SK-N-SH (cell line): Measurements from ENCODE around the gene TAB2.

ENCODE experiments used
- ELF1 ChIP-seq: IDR thresholded peaks from 2 replicates; pipeline ENCODE4 v1.4.0; 2012
- FOSL2 ChIP-seq: IDR thresholded peaks from 2 replicates; pipeline ENCODE4 v1.4.0; 2012; ENCODE audit warnings: low read depth, mild to moderate bottlenecking, moderate library complexity, borderline replicate concordance
- GABPA ChIP-seq: IDR thresholded peaks from 2 replicates; pipeline ENCODE4 v1.4.0; 2012; ENCODE audit warnings: low read depth, mild to moderate bottlenecking
- POLR2AphosphoS5 ChIP-seq: IDR thresholded peaks from 2 replicates; pipeline ENCODE4 v1.6.1; 2012; ENCODE audit warnings: low read depth, low read length
- RAD21 ChIP-seq: IDR thresholded peaks from 2 replicates; pipeline ENCODE4 v1.6.1; 2012; ENCODE audit warnings: mild to moderate bottlenecking, low read length
- TF ChIP-seq, protein P1 (sequence below): IDR thresholded peaks from 2 replicates; pipeline ENCODE4 v1.4.0; 2012; ENCODE audit warnings: low read depth
- TF ChIP-seq, protein P2 (sequence below): fragments of 200-600 bp; sonication (generic); IDR thresholded peaks from 2 replicates; pipeline ENCODE4 v1.6.1; 2017; ENCODE audit warnings: antibody characterized with exemption, mild to moderate bottlenecking, moderate library complexity

DNA sequence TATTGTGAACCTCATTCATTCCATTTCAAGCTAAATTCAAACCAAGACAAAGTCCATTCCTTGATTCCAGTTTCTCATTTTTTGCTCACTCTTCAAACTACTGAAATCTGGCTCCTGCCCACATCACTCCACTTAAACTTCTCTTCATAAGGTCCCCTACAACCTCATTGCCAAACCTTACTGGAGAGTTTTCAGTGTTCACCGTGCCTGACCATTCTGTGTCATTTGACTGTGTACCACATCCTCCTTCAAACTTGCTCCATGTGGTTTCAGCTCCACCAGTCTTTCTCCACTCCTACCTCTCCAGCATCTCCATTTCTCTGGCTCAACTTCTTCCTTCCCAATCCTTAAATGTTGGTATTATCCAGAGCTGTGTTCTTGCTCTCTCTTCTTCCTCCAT, 38.5 kb upstream of the TAB2 start:
- TF ChIP-seq, protein P1, sequence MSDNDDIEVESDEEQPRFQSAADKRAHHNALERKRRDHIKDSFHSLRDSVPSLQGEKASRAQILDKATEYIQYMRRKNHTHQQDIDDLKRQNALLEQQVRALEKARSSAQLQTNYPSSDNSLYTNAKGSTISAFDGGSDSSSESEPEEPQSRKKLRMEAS: no peak
- TF ChIP-seq, protein P2, sequence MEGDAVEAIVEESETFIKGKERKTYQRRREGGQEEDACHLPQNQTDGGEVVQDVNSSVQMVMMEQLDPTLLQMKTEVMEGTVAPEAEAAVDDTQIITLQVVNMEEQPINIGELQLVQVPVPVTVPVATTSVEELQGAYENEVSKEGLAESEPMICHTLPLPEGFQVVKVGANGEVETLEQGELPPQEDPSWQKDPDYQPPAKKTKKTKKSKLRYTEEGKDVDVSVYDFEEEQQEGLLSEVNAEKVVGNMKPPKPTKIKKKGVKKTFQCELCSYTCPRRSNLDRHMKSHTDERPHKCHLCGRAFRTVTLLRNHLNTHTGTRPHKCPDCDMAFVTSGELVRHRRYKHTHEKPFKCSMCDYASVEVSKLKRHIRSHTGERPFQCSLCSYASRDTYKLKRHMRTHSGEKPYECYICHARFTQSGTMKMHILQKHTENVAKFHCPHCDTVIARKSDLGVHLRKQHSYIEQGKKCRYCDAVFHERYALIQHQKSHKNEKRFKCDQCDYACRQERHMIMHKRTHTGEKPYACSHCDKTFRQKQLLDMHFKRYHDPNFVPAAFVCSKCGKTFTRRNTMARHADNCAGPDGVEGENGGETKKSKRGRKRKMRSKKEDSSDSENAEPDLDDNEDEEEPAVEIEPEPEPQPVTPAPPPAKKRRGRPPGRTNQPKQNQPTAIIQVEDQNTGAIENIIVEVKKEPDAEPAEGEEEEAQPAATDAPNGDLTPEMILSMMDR: no peak
- TF ChIP-seq RAD21 (no peak), FOSL2 (no peak), ELF1 (no peak), POLR2AphosphoS5 (no peak), GABPA (no peak)
